ENCODE data around the gene RNF121. TPM values are rescaled to one million over a fixed set of nuclear protein-coding genes. Genes with fewer than 3 reads are reported as not detected.

RNF121 gene
- total and polyA plus RNA-seq, 2 of the 13 experiments (the other 11 are each of a cell fraction or from before 2014, with no cell fraction given): 28.6 to 44.3 TPM

DNA sequence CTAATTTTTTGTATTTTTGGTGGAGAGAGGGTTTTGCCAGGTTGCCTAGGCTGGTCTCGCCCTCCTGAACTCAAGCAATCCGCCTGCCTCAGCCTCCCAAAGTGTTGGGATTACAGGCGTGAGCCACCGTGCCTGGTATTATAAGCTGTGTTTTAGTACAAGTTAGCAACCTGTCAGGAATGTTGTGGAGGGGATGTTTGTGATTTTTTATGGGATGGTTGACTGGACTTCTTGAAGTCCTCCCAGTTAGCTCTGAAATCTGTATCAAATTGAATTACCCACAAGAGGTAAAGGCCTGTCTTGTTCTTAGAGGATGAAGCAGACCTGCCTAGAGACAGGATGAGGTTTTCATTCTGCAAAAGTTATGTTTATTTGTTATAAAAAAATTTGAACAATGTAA, 35.8 kb downstream of the RNF121 start:
- FAIRE-seq (no peak), DNase-seq (ENCODE audit: low spot score) (no peak), ATAC-seq (no peak)
- Histone ChIP-seq H2AFZ (ENCODE audit: low read length) (no peak overlapping the region), H3K4me3 (replicated peaks in 1 of 3; ENCODE audit: insufficient read depth in 1 of 3, low read depth in 2 of 3, low read length in 3 of 3) (no peak overlapping the region), H4K20me1 (ENCODE audit: insufficient read depth, low read length) (no peaks in the 10 kb centered on the region), H3K9ac (ENCODE audit: insufficient read depth, low read depth, low read length) (no peak overlapping the region), H3K9me3 (ENCODE audit: low read length) (no peaks in the 10 kb centered on the region), H3K79me2 (ENCODE audit: insufficient read depth, low read length) (peaks cover 2% of the 10 kb centered on the region), H3K36me3 (replicated peaks in 1 of 2; ENCODE audit: control insufficient read depth in 1 of 2, insufficient read depth in 2 of 2, low read length in 2 of 2) (peaks cover 7 to 45% of the 10 kb centered on the region in 2 experiments; a peak in 4 of 5 replicates), H3K27me3 (ENCODE audit: control insufficient read depth in 1 of 2, insufficient read depth in 2 of 2, low read length in 2 of 2) (no peaks in the 10 kb centered on the region), H3K27ac (ENCODE audit: extremely low read length, insufficient read depth, low read length) (no peak overlapping the region), H3K4me1 (ENCODE audit: insufficient read depth, low read length) (peaks cover 6% of the 10 kb centered on the region; the same call in 1 of the 2 replicates), H3K4me2 (ENCODE audit: low read depth, low read length) (no peak overlapping the region)
- TF ChIP-seq GRHL1 (CRISPR knock-in tag; conservative IDR thresholded peaks at IDR 0.05) (no peak), FLYWCH1 (CRISPR knock-in tag; IDR thresholded peaks at IDR 0.05) (no peak), PRPF4 (IDR thresholded peaks at IDR 0.05; ENCODE audit: low read depth, low read length, poor library complexity, severe bottlenecking) (no peak), ZBTB42 (CRISPR knock-in tag; IDR thresholded peaks at IDR 0.05) (no peak), MXI1 (IDR thresholded peaks at IDR 0.05; ENCODE audit: borderline replicate concordance, low read depth, low read length) (no peak), ZNF235 (CRISPR knock-in tag; IDR thresholded peaks at IDR 0.05; ENCODE audit: borderline replicate concordance) (no peak), PHF20 (CRISPR knock-in tag; IDR thresholded peaks at IDR 0.05) (no peak), MAF1 (CRISPR knock-in tag; IDR thresholded peaks at IDR 0.05; ENCODE audit: borderline replicate concordance) (no peak), HNF4G (IDR thresholded peaks at IDR 0.05; ENCODE audit: borderline replicate concordance, low read depth, low read length) (no peak), HNF4G (CRISPR knock-in tag; IDR thresholded peaks at IDR 0.05; ENCODE audit: borderline replicate concordance, low read depth) (no peak), TGIF2 (CRISPR knock-in tag; IDR thresholded peaks at IDR 0.05) (no peak), RARA (CRISPR knock-in tag; IDR thresholded peaks at IDR 0.05) (no peak), ZNF33B (CRISPR knock-in tag; IDR thresholded peaks at IDR 0.05) (no peak), ZNF790 (CRISPR knock-in tag; IDR thresholded peaks at IDR 0.05; ENCODE audit: borderline replicate concordance) (no peak), PRMT3 (CRISPR knock-in tag; IDR thresholded peaks at IDR 0.05; ENCODE audit: borderline replicate concordance, low read depth) (no peak), ZNF484 (CRISPR knock-in tag; IDR thresholded peaks at IDR 0.05; ENCODE audit: borderline replicate concordance, low read depth) (no peak), ZNF747 (CRISPR knock-in tag; IDR thresholded peaks at IDR 0.05; ENCODE audit: borderline replicate concordance) (no peak)
- TF ChIP-seq, protein P1, sequence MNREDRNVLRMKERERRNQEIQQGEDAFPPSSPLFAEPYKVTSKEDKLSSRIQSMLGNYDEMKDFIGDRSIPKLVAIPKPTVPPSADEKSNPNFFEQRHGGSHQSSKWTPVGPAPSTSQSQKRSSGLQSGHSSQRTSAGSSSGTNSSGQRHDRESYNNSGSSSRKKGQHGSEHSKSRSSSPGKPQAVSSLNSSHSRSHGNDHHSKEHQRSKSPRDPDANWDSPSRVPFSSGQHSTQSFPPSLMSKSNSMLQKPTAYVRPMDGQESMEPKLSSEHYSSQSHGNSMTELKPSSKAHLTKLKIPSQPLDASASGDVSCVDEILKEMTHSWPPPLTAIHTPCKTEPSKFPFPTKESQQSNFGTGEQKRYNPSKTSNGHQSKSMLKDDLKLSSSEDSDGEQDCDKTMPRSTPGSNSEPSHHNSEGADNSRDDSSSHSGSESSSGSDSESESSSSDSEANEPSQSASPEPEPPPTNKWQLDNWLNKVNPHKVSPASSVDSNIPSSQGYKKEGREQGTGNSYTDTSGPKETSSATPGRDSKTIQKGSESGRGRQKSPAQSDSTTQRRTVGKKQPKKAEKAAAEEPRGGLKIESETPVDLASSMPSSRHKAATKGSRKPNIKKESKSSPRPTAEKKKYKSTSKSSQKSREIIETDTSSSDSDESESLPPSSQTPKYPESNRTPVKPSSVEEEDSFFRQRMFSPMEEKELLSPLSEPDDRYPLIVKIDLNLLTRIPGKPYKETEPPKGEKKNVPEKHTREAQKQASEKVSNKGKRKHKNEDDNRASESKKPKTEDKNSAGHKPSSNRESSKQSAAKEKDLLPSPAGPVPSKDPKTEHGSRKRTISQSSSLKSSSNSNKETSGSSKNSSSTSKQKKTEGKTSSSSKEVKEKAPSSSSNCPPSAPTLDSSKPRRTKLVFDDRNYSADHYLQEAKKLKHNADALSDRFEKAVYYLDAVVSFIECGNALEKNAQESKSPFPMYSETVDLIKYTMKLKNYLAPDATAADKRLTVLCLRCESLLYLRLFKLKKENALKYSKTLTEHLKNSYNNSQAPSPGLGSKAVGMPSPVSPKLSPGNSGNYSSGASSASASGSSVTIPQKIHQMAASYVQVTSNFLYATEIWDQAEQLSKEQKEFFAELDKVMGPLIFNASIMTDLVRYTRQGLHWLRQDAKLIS (CRISPR knock-in tag; IDR thresholded peaks at IDR 0.05): no peak
- TF ChIP-seq, protein P2, sequence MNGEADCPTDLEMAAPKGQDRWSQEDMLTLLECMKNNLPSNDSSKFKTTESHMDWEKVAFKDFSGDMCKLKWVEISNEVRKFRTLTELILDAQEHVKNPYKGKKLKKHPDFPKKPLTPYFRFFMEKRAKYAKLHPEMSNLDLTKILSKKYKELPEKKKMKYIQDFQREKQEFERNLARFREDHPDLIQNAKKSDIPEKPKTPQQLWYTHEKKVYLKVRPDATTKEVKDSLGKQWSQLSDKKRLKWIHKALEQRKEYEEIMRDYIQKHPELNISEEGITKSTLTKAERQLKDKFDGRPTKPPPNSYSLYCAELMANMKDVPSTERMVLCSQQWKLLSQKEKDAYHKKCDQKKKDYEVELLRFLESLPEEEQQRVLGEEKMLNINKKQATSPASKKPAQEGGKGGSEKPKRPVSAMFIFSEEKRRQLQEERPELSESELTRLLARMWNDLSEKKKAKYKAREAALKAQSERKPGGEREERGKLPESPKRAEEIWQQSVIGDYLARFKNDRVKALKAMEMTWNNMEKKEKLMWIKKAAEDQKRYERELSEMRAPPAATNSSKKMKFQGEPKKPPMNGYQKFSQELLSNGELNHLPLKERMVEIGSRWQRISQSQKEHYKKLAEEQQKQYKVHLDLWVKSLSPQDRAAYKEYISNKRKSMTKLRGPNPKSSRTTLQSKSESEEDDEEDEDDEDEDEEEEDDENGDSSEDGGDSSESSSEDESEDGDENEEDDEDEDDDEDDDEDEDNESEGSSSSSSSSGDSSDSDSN (CRISPR knock-in tag; IDR thresholded peaks at IDR 0.05): no peak
- in situ Hi-C loops (cut with HindIII; ENCODE audit: extremely low pct_ligation_motif_present, low pct_unique_long_range_greater_than_20kb) (no loop called here), intact Hi-C loops (cut with micrococcal nuclease; ENCODE audit: unreplicated experiment) (no loop called here)
- CTCF ChIA-PET (ENCODE audit: low intra/inter-chr PET ratio, low total read pairs): no interaction called here
- POLR2A ChIA-PET: no interaction called here
- BruUV-seq (replicated peaks): no TSS peak
- 98% methylated on average over 4 of the region's 4 CpGs for WGBS (ENCODE audit: low lambda C conversion rate)

Measured in HepG2 (cell line).